Stimulated activated CD8-positive, alpha-beta memory T cell treated with anti-CD3 and anti-CD28 coated beads, Interleukin-4, amount 100 ng/mL, for 1 hour (primary cell): ENCODE measurements around the gene BAX.

ENCODE experiments used
- DNase-seq, 2 donors: peaks; one replicate each; pipeline ENCODE4 v3.0.0-alpha.2; 2020; ENCODE audit warnings: low read depth in 2 of 2, low spot score in 1 of 2

BAX gene

GRCh38 chr19:48961673-48962028, 7.0 kb downstream of the BAX start:
- no peak for DNase-seq

- no peak for DNase-seq
Observed at GRCh38 chr19:48962029-48962848, 7.6 kb downstream of the BAX start.

GRCh38 chr19:48962849-48963165, 8.1 kb downstream of the BAX start:
- no peak for DNase-seq

GRCh38 chr19:48963371-48964204, 8.9 kb downstream of the BAX start:
- peak in 1 of 2 donors; percentile 38 for DNase-seq

GRCh38 chr19:48964205-48965039, 9.7 kb downstream of the BAX start:
- DNase-seq, result no peak

GRCh38 chr19:48965040-48965805, 10.5 kb downstream of the BAX start, which contains the start of gene FTL:
Gene FTL (plus strand): TSS chr19:48965309. CDS start chr19:48965508, 199 bp downstream.
- DNase-seq, result peak; percentile 78

GRCh38 chr19:48965806-48966540, 11.3 kb downstream of the BAX start:
- peak; percentile 74 to 83 for DNase-seq

- DNase-seq, result no peak
Observed at GRCh38 chr19:48966541-48967345, 12.1 kb downstream of the BAX start.

GRCh38 chr19:48967346-48968178, 12.9 kb downstream of the BAX start:
- no peak for DNase-seq

GRCh38 chr19:48968179-48968661, 13.5 kb downstream of the BAX start:
- DNase-seq, result no peak

GRCh38 chr19:48968813-48969218, 14.1 kb downstream of the BAX start:
- no peak for DNase-seq

GRCh38 chr19:48969276-48970138, 14.8 kb downstream of the BAX start:
- no peak for DNase-seq

GRCh38 chr19:48970139-48970766, 15.6 kb downstream of the BAX start:
- no peak for DNase-seq

- peak; percentile 71 for DNase-seq
Observed at GRCh38 chr19:48970923-48971395, 16.3 kb downstream of the BAX start.

GRCh38 chr19:48975947-48976847, 21.5 kb downstream of the BAX start:
- no peak for DNase-seq

- no peak for DNase-seq
Observed at GRCh38 chr19:48977061-48977460, 22.4 kb downstream of the BAX start.
